NCI-H524 treated with DMSO at 0.1 percent for 48 hours (cell line): Measurements from ENCODE around the gene MAP1A.
A peak's percentile ranks its signal among the peaks of the same experiment; 100 is the strongest.

ENCODE experiments used
- DNase-seq: peaks from one replicate; lab custom pipeline; 2025; lab: John Stamatoyannopoulos, UW

The MAP1A gene

DNA sequence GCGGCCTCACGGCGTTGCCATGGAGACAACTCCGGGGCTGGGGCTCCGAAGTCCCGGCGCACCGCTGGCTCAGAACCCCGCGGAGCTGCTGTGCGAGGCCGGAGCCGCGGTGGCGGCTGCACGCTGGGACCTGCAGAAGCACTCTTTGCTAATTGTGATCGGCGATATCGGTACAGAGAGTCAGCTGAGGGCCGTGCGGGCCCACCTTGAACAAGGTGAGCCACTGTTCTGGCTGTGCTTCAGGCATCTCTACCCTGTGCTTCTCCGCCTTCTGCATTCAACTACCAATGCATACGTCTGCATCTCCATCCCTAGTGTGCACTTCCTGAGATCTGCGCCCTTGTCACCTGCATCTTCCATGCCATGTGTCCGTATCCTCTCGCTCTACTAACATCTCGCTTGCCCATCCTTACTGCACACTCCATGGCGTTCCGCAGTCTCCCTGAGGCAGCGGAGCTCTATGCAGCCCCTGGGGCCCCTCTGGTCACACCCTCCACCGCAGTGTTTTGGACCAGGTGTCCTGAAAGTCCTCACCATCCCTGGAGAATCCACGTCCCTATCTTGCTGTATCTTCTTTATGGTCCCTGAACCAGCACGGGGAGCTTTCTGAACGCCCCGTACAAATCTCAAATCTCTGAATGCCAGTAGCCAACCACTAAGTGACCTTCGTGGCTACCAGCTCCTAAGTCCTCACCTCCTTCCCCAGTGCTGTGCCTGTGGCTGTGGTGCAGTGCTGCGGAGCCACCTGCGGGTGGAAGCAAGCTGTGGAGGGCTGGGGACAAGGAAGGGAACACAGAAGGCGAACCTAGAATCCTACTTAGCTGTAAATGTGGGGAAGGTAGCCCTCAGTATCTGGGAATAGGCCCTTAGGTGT, 6.2 kb upstream of the MAP1A start:
- DNase-seq: no peak

DNA sequence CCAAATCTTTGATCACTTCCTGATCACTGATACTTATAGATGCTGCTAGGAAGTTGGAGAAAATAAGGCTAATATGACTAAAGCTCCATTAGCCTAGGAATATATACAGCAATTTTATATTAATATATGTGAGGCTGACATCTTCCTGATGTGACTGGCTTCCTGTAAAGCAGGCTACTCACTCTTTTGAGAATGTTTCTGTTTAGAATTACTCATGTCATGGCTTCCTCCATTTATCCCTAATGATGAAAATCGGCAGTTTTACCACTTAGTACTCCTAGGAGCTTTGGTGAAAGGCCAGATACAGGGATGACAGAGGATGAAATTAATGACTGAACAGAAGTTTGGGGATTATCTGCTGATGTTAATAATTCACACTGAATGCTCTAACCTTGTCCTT, 3.9 kb upstream of the MAP1A start:
- DNase-seq: no peak

DNA sequence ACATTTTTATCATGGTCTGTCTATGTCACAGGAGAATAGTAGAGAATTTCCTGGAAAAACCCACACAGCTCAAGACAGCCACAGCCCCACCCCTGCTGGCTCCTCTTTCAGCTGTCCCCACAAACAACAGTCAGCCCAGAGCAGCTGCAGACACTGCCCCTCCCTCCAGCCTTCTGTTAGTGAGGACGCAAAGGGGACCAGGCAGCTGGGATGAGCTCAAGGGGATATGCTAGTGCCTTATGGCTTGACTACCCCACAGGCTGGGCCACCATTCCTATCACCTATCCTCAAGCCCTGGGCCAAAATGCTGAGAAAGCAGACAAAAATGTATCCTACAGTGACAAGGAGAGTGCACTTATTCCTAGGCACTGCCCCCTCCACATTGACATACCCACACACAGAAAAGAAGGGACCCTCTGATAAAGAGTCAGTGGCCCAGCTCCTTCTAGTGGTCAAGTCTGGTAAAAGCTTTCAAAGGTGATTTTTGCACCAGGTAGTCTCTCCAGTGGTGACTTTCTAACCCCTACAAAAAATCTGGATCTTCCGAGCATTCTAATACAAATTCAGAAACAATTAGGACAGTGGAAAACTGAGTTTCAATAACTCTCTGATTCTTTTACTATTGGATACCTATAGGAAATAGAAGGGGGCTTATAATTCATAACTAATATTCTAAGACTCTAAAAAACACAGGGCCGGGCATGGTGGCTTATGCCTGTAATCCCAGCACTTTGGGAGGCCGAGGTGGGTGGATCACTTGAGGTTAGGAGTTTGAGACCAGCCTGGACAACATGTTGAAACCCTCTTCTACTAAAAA, 3.0 kb upstream of the MAP1A start:
- DNase-seq: peak; percentile 78

DNA sequence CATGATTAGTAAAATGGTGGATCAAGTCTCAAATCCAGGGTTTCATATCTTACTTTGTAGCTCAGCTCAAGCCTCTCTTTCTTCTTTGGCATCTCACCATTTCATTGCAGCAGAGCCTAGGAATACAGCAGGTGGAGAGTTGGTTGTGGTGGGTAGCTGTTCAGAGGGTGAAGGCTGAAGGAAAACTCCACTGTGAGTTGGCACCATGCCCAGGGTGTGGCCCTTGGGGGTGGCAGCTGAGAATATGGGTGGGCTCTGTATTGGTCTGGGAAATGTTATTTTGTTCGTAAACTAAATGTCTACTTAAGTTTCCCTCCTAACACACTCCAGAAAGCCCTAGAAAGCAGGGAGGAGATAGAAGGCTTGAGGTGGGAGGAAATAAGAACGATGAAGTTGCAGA, 1.7 kb upstream of the MAP1A start:
- no peak for DNase-seq

DNA sequence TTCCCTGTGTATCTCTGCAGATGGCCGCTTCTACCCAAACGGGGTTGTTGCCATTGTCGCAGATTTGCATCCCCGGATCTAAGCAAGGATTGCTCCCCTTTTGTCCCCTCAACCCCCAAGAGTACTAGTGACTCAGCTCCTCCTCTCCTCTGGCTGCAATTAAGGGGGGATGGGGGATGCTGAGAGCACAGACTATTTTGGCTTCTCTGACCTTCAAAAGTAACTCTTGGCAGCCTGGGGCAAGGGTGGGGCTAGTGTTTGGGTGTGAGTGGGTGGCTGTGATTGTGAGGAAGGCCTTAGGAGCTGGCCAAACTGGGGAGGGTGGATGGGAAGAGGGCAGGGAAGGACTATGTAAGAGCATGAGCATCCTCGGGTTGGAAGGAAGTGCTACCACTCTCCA, 1.2 kb upstream of the MAP1A start:
- no peak for DNase-seq

DNA sequence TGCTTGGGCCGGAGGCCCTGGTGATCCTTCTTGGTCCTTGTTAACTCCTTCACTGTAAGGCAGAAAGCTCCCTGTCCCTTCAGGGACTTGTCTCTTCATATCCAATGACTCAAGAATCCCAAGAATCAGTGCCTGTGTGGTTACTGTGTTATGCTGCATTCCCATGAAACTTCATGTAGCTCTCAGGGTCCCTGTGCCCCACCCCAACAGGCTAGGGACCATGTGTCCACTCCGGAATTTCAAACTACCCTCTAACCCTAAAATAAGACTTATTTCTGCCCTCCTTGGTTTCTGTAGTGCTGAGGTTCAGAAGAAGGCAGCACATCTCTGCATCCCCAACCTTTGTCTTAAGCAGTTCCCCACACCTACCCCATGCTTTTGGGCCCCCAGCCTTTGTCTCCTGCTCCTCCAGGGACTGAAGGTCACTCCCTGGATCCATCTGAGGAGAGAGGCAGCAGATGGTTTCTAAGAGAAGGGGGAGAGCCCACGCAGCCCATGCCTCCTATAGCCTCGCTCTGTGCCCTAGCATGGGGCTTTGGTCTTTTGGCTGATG, 531 bp upstream of the MAP1A start:
- DNase-seq: peak; percentile 56

DNA sequence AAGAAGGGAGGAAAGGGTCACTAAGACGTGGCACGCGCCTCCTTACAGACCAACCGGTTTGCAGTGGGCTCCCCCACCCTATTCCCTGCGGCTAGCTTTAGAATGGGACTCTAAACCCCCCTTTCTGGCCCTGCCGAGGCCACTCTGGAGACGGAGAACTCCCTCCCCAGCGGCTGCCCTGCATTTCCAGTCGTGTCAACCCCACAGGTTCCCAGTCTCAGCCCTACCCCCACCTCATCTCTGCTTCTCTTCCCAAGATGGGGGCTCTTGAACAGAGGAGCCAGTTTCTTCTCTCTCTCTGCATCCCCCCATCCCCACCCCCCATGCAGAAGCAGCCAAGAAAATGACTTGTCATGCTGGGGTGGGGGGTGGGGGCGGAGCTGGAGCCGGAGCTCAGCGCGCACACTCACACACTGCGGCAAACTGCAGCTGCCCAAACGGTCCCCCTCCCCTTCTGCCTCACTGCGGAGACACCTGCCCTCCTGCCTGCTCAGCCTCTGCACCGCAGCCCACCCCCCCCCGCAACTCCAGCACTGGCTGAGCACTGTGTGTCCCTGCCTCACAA, 871 bp downstream of the MAP1A start:
- DNase-seq: peak; percentile 57

DNA sequence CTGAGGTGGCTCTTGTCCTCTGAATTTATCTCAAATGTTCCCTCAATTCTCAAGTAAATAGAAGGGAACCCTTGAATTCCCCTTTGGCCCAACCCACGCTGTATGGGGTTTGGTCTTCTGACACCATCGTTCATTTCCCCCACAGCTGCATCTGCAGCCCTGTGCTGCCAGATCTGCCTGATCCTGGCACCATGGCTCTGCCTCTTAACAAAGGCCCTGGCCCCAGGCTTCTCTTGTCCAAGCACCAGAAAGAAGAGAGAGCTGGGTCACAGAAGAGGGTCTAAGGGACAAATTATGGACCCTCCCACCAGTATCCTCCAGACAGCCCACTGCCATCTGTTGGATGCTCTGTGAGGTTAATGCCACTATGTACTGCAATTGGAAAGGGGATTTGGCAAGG, 1.8 kb downstream of the MAP1A start:
- no peak for DNase-seq

DNA sequence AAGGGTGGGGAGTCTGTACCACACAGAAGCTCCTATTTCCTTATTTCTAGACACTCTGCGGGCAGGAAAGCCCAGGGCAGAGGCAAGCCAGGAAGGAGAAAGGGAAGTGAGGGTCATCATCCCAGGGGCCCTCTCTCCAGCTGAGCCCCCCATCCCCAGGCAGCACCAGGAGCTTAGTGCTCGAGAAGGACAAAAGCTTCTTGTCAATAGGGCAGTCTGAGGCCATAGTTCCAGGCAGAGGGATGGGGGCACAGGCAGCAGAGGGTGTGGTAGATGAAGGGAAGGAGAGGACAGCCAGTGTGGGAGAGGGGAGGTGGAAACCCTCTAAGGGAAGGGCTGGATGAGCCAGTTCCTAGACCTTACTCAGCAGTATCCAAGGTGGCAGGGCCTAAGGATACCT, 2.7 kb downstream of the MAP1A start:
- no peak for DNase-seq

DNA sequence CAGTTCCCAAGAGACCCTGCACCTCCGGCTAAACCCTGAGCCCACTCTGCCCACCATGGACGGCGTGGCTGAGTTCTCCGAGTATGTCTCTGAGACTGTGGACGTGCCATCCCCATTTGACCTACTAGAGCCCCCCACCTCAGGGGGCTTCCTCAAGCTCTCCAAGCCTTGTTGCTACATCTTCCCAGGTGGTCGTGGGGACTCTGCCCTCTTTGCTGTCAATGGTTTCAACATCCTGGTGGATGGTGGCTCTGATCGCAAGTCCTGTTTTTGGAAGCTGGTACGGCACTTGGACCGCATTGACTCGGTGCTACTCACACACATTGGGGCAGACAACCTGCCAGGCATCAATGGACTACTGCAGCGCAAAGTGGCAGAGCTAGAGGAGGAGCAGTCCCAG, 4.0 kb downstream of the MAP1A start:
- no peak for DNase-seq

DNA sequence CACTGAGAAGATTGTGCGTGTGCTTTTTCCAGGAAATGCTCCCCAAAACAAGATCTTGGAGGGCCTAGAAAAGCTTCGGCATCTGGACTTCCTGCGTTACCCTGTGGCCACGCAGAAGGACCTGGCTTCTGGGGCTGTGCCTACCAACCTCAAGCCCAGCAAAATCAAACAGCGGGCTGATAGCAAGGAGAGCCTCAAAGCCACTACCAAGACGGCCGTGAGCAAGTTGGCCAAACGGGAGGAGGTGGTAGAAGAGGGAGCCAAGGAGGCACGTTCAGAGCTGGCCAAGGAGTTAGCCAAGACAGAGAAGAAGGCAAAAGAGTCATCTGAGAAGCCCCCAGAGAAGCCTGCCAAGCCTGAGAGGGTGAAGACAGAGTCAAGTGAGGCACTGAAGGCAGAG, 4.8 kb downstream of the MAP1A start:
- no peak for DNase-seq

DNA sequence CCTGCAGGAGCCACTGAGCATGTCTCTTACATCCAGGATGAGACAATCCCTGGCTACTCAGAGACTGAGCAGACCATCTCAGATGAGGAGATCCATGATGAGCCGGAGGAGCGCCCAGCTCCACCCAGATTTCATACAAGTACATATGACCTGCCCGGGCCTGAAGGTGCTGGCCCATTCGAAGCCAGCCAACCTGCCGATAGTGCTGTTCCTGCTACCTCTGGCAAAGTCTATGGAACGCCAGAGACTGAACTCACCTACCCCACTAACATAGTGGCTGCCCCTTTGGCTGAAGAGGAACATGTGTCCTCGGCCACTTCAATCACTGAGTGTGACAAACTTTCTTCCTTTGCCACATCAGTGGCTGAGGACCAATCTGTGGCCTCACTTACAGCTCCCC, 6.2 kb downstream of the MAP1A start:
- no peak for DNase-seq

DNA sequence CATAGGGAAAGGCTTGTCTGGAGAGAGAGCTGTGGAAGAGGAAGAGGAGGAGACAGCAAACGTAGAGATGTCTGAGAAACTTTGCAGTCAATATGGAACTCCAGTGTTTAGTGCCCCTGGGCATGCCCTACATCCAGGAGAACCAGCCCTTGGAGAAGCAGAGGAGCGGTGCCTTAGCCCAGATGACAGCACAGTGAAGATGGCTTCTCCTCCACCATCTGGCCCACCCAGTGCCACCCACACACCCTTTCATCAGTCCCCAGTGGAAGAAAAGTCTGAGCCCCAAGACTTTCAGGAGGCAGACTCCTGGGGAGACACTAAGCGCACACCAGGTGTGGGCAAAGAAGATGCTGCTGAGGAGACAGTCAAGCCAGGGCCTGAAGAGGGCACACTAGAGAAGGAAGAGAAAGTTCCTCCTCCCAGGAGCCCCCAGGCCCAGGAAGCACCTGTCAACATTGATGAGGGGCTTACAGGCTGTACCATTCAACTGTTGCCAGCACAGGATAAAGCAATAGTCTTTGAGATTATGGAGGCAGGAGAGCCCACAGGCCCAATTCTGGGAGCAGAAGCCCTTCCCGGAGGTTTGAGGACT, 6.9 kb downstream of the MAP1A start:
- no peak for DNase-seq

DNA sequence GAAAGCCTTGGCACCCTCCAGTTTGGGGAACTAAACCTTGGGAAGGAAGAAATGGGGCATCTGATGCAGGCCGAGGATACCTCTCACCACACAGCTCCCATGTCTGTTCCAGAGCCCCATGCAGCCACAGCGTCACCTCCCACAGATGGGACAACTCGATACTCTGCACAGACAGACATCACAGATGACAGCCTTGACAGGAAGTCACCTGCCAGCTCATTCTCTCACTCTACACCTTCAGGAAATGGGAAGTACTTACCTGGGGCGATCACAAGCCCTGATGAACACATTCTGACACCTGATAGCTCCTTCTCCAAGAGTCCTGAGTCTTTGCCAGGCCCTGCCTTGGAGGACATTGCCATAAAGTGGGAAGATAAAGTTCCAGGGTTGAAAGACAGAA, 7.7 kb downstream of the MAP1A start:
- no peak for DNase-seq

DNA sequence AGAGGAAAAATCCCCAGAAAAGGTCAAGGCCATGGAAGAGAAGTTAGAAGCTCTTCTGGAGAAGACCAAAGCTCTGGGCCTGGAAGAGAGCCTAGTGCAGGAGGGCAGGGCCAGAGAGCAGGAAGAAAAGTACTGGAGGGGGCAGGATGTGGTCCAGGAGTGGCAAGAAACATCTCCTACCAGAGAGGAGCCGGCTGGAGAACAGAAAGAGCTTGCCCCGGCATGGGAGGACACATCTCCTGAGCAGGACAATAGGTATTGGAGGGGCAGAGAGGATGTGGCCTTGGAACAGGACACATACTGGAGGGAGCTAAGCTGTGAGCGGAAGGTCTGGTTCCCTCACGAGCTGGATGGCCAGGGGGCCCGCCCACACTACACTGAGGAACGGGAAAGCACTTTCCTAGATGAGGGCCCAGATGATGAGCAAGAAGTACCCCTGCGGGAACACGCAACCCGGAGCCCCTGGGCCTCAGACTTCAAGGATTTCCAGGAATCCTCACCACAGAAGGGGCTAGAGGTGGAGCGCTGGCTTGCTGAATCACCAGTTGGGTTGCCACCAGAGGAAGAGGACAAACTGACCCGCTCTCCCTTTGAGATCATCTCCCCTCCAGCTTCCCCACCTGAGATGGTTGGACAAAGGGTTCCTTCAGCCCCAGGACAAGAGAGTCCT, 9.0 kb downstream of the MAP1A start:
- DNase-seq: no peak

DNA sequence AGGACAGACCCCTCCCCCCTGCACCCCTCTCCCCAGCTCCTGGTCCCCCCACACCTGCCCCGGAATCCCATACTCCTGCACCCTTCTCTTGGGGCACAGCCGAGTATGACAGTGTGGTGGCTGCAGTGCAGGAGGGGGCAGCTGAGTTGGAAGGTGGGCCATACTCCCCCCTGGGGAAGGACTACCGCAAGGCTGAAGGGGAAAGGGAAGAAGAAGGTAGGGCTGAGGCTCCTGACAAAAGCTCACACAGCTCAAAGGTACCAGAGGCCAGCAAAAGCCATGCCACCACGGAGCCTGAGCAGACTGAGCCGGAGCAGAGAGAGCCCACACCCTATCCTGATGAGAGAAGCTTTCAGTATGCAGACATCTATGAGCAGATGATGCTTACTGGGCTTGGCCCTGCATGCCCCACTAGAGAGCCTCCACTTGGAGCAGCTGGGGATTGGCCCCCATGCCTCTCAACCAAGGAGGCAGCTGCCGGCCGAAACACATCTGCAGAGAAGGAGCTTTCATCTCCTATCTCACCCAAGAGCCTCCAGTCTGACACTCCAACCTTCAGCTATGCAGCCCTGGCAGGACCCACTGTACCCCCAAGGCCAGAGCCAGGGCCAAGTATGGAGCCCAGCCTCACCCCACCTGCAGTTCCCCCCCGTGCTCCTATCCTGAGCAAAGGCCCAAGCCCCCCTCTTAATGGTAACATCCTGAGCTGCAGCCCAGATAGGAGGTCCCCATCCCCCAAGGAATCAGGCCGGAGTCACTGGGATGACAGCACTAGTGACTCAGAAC, 9.8 kb downstream of the MAP1A start:
- DNase-seq: no peak

DNA sequence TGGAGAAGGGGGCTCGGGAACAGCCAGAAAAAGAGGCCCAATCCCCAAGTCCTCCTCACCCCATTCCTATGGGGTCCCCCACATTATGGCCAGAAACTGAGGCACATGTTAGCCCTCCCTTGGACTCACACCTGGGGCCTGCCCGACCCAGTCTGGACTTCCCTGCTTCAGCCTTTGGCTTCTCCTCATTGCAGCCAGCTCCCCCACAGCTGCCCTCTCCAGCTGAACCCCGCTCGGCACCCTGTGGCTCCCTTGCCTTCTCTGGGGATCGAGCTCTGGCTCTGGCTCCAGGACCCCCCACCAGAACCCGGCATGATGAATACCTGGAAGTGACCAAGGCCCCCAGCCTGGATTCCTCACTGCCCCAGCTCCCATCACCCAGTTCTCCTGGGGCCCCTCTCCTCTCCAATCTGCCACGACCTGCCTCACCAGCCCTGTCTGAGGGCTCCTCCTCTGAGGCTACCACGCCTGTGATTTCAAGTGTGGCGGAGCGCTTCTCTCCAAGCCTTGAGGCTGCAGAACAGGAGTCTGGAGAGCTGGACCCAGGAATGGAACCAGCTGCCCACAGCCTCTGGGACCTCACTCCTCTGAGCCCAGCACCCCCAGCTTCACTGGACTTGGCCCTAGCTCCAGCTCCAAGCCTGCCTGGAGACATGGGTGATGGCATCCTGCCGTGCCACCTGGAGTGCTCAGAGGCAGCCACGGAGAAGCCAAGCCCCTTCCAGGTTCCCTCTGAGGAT, 10.6 kb downstream of the MAP1A start:
- no peak for DNase-seq

DNA sequence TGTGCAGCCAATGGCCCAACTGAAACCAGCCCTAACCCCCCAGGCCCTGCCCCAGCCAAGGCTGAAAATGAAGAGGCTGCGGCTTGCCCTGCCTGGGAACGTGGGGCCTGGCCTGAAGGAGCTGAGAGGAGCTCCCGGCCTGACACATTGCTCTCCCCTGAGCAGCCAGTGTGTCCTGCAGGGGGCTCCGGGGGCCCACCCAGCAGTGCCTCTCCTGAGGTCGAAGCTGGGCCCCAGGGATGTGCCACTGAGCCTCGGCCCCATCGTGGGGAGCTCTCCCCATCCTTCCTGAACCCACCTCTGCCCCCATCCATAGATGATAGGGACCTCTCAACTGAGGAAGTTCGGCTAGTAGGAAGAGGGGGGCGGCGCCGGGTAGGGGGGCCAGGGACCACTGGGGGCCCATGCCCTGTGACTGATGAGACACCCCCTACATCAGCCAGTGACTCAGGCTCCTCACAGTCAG, 11.2 kb downstream of the MAP1A start:
- DNase-seq: no peak

DNA sequence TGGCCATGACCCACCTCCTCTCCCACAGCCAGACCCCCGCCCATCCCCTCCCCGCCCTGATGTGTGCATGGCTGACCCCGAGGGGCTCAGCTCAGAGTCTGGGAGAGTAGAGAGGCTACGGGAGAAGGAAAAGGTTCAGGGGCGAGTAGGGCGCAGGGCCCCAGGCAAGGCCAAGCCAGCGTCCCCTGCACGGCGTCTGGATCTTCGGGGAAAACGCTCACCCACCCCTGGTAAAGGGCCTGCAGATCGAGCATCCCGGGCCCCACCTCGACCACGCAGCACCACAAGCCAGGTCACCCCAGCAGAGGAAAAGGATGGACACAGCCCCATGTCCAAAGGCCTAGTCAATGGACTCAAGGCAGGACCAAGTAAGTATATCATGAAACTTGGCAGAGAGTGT, 11.7 kb downstream of the MAP1A start:
- no peak for DNase-seq
